HepG2 (cell line): ENCODE measurements around the gene COX4I1. TPM values are rescaled to one million over a fixed set of nuclear protein-coding genes. Genes with fewer than 3 reads are reported as not detected.

Source experiments
- ATF5 ChIP-seq: sonication (generic); formaldehyde crosslinking; IDR thresholded peaks from 2 replicates; pipeline ENCODE4 v1.4.0; 2020; ENCODE audit warnings: mild to moderate bottlenecking, low read depth, missing genetic modification reagents
- GTF2F1 ChIP-seq: fragments of 150-350 bp; IDR thresholded peaks from 2 replicates; pipeline ENCODE4 v1.6.1; 2014; ENCODE audit warnings: low read length
- HNF1A ChIP-seq, 2 experiments: sonication (generic) in 1 of 2; formaldehyde crosslinking in 1 of 2; IDR thresholded peaks; 2 replicates each; pipeline versions ENCODE4 v1.4.0 to v1.6.1; 2016 to 2020; ENCODE audit warnings: borderline replicate concordance in 1 of 2, low read depth in 1 of 2, mild to moderate bottlenecking in 1 of 2, missing genetic modification reagents in 1 of 2
- KDM1A ChIP-seq: IDR thresholded peaks from 2 replicates; pipeline ENCODE4 v1.6.1; 2016; ENCODE audit warnings: missing compliant biosample characterization
- MTF2 ChIP-seq: sonication (generic); formaldehyde crosslinking; IDR thresholded peaks from 2 replicates; pipeline ENCODE4 v1.5.0; 2020; ENCODE audit warnings: missing genetic modification reagents, borderline replicate concordance
- PHF21A ChIP-seq: sonication (generic); formaldehyde crosslinking; IDR thresholded peaks from 2 replicates; pipeline ENCODE4 v1.5.0; 2020; ENCODE audit warnings: mild to moderate bottlenecking, missing genetic modification reagents
- RBFOX2 ChIP-seq: fragments of 200-400 bp; formaldehyde crosslinking; IDR thresholded peaks from 2 replicates; pipeline ENCODE4 v1.6.1; 2017; ENCODE audit warnings: low read depth, mild to moderate bottlenecking, low read length
- RORA ChIP-seq: sonication (generic); formaldehyde crosslinking; IDR thresholded peaks from 2 replicates; pipeline ENCODE4 v1.5.0; 2020; ENCODE audit warnings: mild to moderate bottlenecking, missing genetic modification reagents, moderate library complexity
- SMARCC2 ChIP-seq: fragments of 450-650 bp; IDR thresholded peaks from 2 replicates; pipeline ENCODE4 v1.6.1; 2017; ENCODE audit warnings: antibody characterized with exemption, mild to moderate bottlenecking
- ZKSCAN1 ChIP-seq: fragments of 150-350 bp; IDR thresholded peaks from 2 replicates; pipeline ENCODE4 v1.6.1; 2014; ENCODE audit warnings: low read length
- ZNF333 ChIP-seq: sonication (generic); formaldehyde crosslinking; IDR thresholded peaks from 2 replicates; pipeline ENCODE4 v1.4.0; 2020; ENCODE audit warnings: mild to moderate bottlenecking, missing genetic modification reagents, borderline replicate concordance
- ZNF382 ChIP-seq: sonication (generic); formaldehyde crosslinking; IDR thresholded peaks from 2 replicates; pipeline ENCODE4 v1.5.0; 2020; ENCODE audit warnings: missing genetic modification reagents, mild to moderate bottlenecking, borderline replicate concordance
- ZNF784 ChIP-seq: sonication (generic); formaldehyde crosslinking; IDR thresholded peaks from 2 replicates; pipeline ENCODE4 v1.5.1; 2020; ENCODE audit warnings: missing genetic modification reagents, mild to moderate bottlenecking, borderline replicate concordance
- ZNF788 ChIP-seq: sonication (generic); formaldehyde crosslinking; IDR thresholded peaks from 2 replicates; pipeline ENCODE4 v1.5.0; 2020; ENCODE audit warnings: mild to moderate bottlenecking, missing genetic modification reagents, borderline replicate concordance
- ZSCAN21 ChIP-seq: sonication (generic); formaldehyde crosslinking; IDR thresholded peaks from 2 replicates; pipeline ENCODE4 v1.8.0; 2022; ENCODE audit warnings: mild to moderate bottlenecking, missing genetic modification reagents, moderate library complexity, borderline replicate concordance
- polyA plus RNA-seq, 8 experiments: library from polyadenylated mRNA; depleted of rRNA in 3 of 8; stranded (reverse) in 7 of 8; unstranded in 1 of 8; fragments of >200 nt; fragmentation: Illumina TruSeq in 4 of 8; extraction: Trizol in 4 of 8; gene quantifications; 2 replicates each; pipeline versions ENCODE4 v1.2.1 to v1.2.3, GENCODE V29; 2011 to 2016; ENCODE audit warnings: low read depth in 4 of 8, missing spikeins in 1 of 8, mixed read lengths in 1 of 8; ENCODE audit not compliant: insufficient read depth in 1 of 8
- total RNA-seq, 5 experiments: library from RNA; depleted of rRNA; stranded (reverse); fragments of >200 nt; fragmentation: Illumina TruSeq; extraction: Trizol; gene quantifications; 2 replicates each; pipeline ENCODE4 v1.2.3, GENCODE V29; 2016; ENCODE audit warnings: low read depth in 1 of 5
- TF ChIP-seq, protein P1 (sequence below): sonication (generic); formaldehyde crosslinking; IDR thresholded peaks from 2 replicates; pipeline ENCODE4 v1.9.0; 2022; ENCODE audit warnings: low read depth, missing genetic modification reagents
- TF ChIP-seq, protein P2 (sequence below): sonication (generic); formaldehyde crosslinking; IDR thresholded peaks from 2 replicates; pipeline ENCODE4 v1.5.0; 2020; ENCODE audit warnings: mild to moderate bottlenecking, missing genetic modification reagents

COX4I1 gene
- total and polyA plus RNA-seq, 2 of the 13 experiments (the other 11 are each of a cell fraction or from before 2014, with no cell fraction given): 658 to 902 TPM

- TF ChIP-seq RORA (CRISPR knock-in tag) (no peak), ZNF333 (CRISPR knock-in tag) (0 out of 2 replicates have a peak, but pooled peaks have one; percentile 16), GTF2F1 (no peak), ZSCAN21 (CRISPR knock-in tag) (no peak), ZNF784 (CRISPR knock-in tag) (no peak), PHF21A (CRISPR knock-in tag) (no peak; the same call in 1 of the 2 replicates), HNF1A (IDR thresholded peaks at IDR 0.05; ENCODE audit: low read depth) (peak; percentile 71), HNF1A (CRISPR knock-in tag; IDR thresholded peaks at IDR 0.05; ENCODE audit: borderline replicate concordance) (peak; percentile 47; the same call in 1 of the 2 replicates), ZKSCAN1 (no peak), RBFOX2 (no peak), KDM1A (no peak), SMARCC2 (no peak), MTF2 (CRISPR knock-in tag) (no peak), ATF5 (CRISPR knock-in tag) (no peak), ZNF382 (CRISPR knock-in tag) (no peak), ZNF788 (CRISPR knock-in tag) (peak; percentile 25; the same call in 1 of the 2 replicates)
- TF ChIP-seq, protein P1, sequence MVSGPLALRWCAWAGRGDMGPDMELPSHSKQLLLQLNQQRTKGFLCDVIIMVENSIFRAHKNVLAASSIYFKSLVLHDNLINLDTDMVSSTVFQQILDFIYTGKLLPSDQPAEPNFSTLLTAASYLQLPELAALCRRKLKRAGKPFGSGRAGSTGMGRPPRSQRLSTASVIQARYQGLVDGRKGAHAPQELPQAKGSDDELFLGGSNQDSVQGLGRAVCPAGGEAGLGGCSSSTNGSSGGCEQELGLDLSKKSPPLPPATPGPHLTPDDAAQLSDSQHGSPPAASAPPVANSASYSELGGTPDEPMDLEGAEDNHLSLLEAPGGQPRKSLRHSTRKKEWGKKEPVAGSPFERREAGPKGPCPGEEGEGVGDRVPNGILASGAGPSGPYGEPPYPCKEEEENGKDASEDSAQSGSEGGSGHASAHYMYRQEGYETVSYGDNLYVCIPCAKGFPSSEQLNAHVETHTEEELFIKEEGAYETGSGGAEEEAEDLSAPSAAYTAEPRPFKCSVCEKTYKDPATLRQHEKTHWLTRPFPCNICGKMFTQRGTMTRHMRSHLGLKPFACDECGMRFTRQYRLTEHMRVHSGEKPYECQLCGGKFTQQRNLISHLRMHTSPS: no peak
- TF ChIP-seq, protein P2, sequence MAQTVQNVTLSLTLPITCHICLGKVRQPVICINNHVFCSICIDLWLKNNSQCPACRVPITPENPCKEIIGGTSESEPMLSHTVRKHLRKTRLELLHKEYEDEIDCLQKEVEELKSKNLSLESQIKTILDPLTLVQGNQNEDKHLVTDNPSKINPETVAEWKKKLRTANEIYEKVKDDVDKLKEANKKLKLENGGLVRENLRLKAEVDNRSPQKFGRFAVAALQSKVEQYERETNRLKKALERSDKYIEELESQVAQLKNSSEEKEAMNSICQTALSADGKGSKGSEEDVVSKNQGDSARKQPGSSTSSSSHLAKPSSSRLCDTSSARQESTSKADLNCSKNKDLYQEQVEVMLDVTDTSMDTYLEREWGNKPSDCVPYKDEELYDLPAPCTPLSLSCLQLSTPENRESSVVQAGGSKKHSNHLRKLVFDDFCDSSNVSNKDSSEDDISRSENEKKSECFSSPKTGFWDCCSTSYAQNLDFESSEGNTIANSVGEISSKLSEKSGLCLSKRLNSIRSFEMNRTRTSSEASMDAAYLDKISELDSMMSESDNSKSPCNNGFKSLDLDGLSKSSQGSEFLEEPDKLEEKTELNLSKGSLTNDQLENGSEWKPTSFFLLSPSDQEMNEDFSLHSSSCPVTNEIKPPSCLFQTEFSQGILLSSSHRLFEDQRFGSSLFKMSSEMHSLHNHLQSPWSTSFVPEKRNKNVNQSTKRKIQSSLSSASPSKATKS (CRISPR knock-in tag): no peak
Observed at GRCh38 chr16:85798283-85798776, 1.2 kb upstream of the COX4I1 start (continued).
